Endothelial cell of umbilical vein (primary cell): Measurements from ENCODE around the gene PTPRO.

Experiments
- EZH2 ChIP-seq: IDR thresholded peaks from 2 replicates; pipeline ENCODE4 v1.6.1; 2012; ENCODE audit warnings: borderline replicate concordance, low read depth, mild to moderate bottlenecking, moderate library complexity, low read length, inconsistent platforms; ENCODE audit not compliant: severe bottlenecking
- FOS ChIP-seq: IDR thresholded peaks from 2 replicates; pipeline ENCODE4 v1.6.1; 2011; ENCODE audit warnings: mild to moderate bottlenecking, low read length, moderate library complexity, borderline replicate concordance; ENCODE audit not compliant: insufficient read depth
- MYC ChIP-seq: IDR thresholded peaks from one replicate; pipeline ENCODE4 v1.6.1; 2011; ENCODE audit warnings: mild to moderate bottlenecking, low read depth, low read length
- POLR2A ChIP-seq: IDR thresholded peaks from 2 replicates; pipeline ENCODE4 v1.6.1; 2012; ENCODE audit warnings: low read depth, mild to moderate bottlenecking, control low read depth, low read length
- TF ChIP-seq, protein P1 (sequence below), 2 donors: IDR thresholded peaks; 1 replicate in 1 of 2; 2 replicates in 1 of 2; pipeline ENCODE4 v1.5.1; 2011; ENCODE audit warnings: low read length in 2 of 2, mild to moderate bottlenecking in 2 of 2, moderate library complexity in 2 of 2, control low read depth in 1 of 2, inconsistent platforms in 1 of 2, low read depth in 1 of 2; ENCODE audit not compliant: insufficient read depth in 1 of 2; ENCODE audit errors: extremely low read depth in 1 of 2
- TF ChIP-seq, protein P2 (sequence below): IDR thresholded peaks from 2 replicates; pipeline ENCODE4 v1.6.1; 2011; ENCODE audit not compliant: insufficient read depth, insufficient read length

- TF ChIP-seq POLR2A, result no peak
- TF ChIP-seq FOS, result no peak
- TF ChIP-seq, protein P1, sequence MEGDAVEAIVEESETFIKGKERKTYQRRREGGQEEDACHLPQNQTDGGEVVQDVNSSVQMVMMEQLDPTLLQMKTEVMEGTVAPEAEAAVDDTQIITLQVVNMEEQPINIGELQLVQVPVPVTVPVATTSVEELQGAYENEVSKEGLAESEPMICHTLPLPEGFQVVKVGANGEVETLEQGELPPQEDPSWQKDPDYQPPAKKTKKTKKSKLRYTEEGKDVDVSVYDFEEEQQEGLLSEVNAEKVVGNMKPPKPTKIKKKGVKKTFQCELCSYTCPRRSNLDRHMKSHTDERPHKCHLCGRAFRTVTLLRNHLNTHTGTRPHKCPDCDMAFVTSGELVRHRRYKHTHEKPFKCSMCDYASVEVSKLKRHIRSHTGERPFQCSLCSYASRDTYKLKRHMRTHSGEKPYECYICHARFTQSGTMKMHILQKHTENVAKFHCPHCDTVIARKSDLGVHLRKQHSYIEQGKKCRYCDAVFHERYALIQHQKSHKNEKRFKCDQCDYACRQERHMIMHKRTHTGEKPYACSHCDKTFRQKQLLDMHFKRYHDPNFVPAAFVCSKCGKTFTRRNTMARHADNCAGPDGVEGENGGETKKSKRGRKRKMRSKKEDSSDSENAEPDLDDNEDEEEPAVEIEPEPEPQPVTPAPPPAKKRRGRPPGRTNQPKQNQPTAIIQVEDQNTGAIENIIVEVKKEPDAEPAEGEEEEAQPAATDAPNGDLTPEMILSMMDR (IDR thresholded peaks at IDR 0.05; ENCODE audit: extremely low read depth in 1 of 2, insufficient read depth in 1 of 2, low read depth in 1 of 2, low read length in 2 of 2), result no peak
- TF ChIP-seq, protein P2, sequence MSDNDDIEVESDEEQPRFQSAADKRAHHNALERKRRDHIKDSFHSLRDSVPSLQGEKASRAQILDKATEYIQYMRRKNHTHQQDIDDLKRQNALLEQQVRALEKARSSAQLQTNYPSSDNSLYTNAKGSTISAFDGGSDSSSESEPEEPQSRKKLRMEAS, result no peak
- TF ChIP-seq EZH2, result no peak
- TF ChIP-seq MYC, result no peak
These were observed 212.0 kb downstream of the PTPRO start for GRCh38 chr12:15534322-15534721.
